ENCODE data around the gene TMEM240. TPM values are rescaled to one million over a fixed set of nuclear protein-coding genes. Genes with fewer than 3 reads are reported as not detected.

Gene TMEM240
- total and polyA plus RNA-seq, 2 experiments from 2014 or later: 1.8 to 5.1 TPM

- Mint-ChIP-seq H3K4me1 (peaks cover under 1% of the 10 kb centered on the region; the same call in 2 of the 3 replicates), H3K36me3 (ENCODE audit: low read depth) (peaks cover 59% of the 10 kb centered on the region), H3K4me3 (no peak overlapping the region), H3K27me3 (ENCODE audit: insufficient read depth, low read depth, poor library complexity) (peaks cover 19% of the 10 kb centered on the region), H3K9me3 (no peaks in the 10 kb centered on the region; the same call in 2 of the 3 replicates), H3K27ac (peak overlapping the region; percentile 77)
- Histone ChIP-seq H3K27me3 (ENCODE audit: insufficient read depth) (no peaks in the 10 kb centered on the region), H2AFZ (no peak overlapping the region), H3F3A (replicated peaks; ENCODE audit: low read depth) (peaks cover 27% of the 10 kb centered on the region), H3K4me3 (no peak overlapping the region), H3K36me3 (ENCODE audit: insufficient read depth) (peaks cover 23% of the 10 kb centered on the region), H3K79me2 (replicated peaks; ENCODE audit: insufficient read depth) (peaks cover 40% of the 10 kb centered on the region), H4K20me1 (replicated peaks; ENCODE audit: insufficient read depth) (peaks cover 36% of the 10 kb centered on the region), H3K9me2 (ENCODE audit: insufficient read depth) (no peaks in the 10 kb centered on the region), H3K27ac (ENCODE audit: low read depth) (no peak overlapping the region), H3K4me1 (ENCODE audit: insufficient read depth) (peaks cover 1% of the 10 kb centered on the region; the same call in 1 of the 2 replicates), H3K4me2 (no peak overlapping the region)
- TF ChIP-seq EZH2 (IDR thresholded peaks at IDR 0.05; ENCODE audit: low read depth, unreplicated experiment) (no peak), CTCF (conservative IDR thresholded peaks at IDR 0.05; ENCODE audit: low read depth in 2 of 2) (no peak), EZH2phosphoT487 (IDR thresholded peaks at IDR 0.05; ENCODE audit: unreplicated experiment) (no peak), POLR2AphosphoS5 (IDR thresholded peaks at IDR 0.05; ENCODE audit: low read depth) (no peak), ZNF462 (CRISPR knock-in tag; IDR thresholded peaks at IDR 0.05) (no peak), ZNF114 (CRISPR knock-in tag; IDR thresholded peaks at IDR 0.05) (no peak)
- ATAC-seq (no peak), DNase-seq (ENCODE audit: low spot score) (no peak)
These were observed 21.5 kb upstream of the TMEM240 start for GRCh38 chr1:1561801-1562470.
